Esophagus squamous epithelium (tissue), 5 donors: ENCODE data around the gene FARP2. TPM values are rescaled to one million over a fixed set of nuclear protein-coding genes. Genes with fewer than 3 reads are reported as not detected.

ENCODE experiments used
- DNase-seq: peaks from one replicate; lab custom pipeline; 2025; lab: John Stamatoyannopoulos, UW
- H3K27ac ChIP-seq, 4 donors: fragments of 200-600 bp; sonication (generic); one replicate each; pipeline ENCODE4 v1.5.1; 2016 to 2019; ENCODE audit warnings: mild to moderate bottlenecking in 1 of 4
- H3K27me3 ChIP-seq, 4 donors: fragments of 200-600 bp; sonication (generic); 1 replicate in 3 of 4; 2 replicates in 1 of 4; pipeline versions ENCODE4 v1.5.1 to v1.6.0; 2017 to 2021; ENCODE audit warnings: antibody characterized with exemption in 1 of 4
- H3K36me3 ChIP-seq, 3 donors: fragments of 200-600 bp; sonication (generic); one replicate each; pipeline ENCODE4 v1.5.1; 2016 to 2019
- H3K4me1 ChIP-seq, 3 donors: fragments of 200-600 bp; sonication (generic); one replicate each; pipeline ENCODE4 v1.5.1; 2017 to 2019
- H3K4me3 ChIP-seq, 4 donors: fragments of 200-600 bp; sonication (generic); 1 replicate in 3 of 4; 2 replicates in 1 of 4; pipeline ENCODE4 v1.5.1; 2016 to 2019; ENCODE audit warnings: mild to moderate bottlenecking in 2 of 4, moderate library complexity in 1 of 4
- H3K9me3 ChIP-seq, 3 donors: fragments of 200-600 bp; sonication (generic); one replicate each; pipeline ENCODE4 v1.5.1; 2016 to 2019
- POLR2A ChIP-seq, 4 donors: fragments of 450-650 bp; IDR thresholded peaks; one replicate each; pipeline ENCODE4 v1.6.1; 2017; ENCODE audit warnings: antibody characterized with exemption in 4 of 4, mild to moderate bottlenecking in 4 of 4, moderate library complexity in 3 of 4
- WGBS, 2 donors: methylation state at CpG; one replicate each; pipeline ENCODE4 v1.1.5; 2018; 5-methylcytosine and 5-hydroxymethylcytosine counted together
- intact Hi-C: fragments of 100-400 bp; cut with DNase I; formaldehyde crosslinking; loops from one replicate; pipeline ENCODE4 v1.15.0; 2022
- total RNA-seq, 4 donors: library from RNA; depleted of rRNA; stranded (reverse); fragments of >200 nt; gene quantifications; one replicate each; pipeline ENCODE4 v1.1.0, GENCODE V29; 2016
- TF ChIP-seq, protein P1 (sequence below), 6 experiments: fragments of 450-650 bp in 4 of 6; fragments of 200-600 bp in 2 of 6; sonication (generic) in 2 of 6; IDR thresholded peaks; one replicate each; pipeline ENCODE4 v1.5.1; 2016 to 2019; ENCODE audit warnings: antibody characterized with exemption in 6 of 6, mild to moderate bottlenecking in 4 of 6, moderate library complexity in 4 of 6
- donor health status: DM: yes; HTN: yes; CAD: no.

Gene FARP2
- total RNA-seq, 4 donors from 2014 or later: 20.8 to 41.8 (median 37.1) TPM

DNA sequence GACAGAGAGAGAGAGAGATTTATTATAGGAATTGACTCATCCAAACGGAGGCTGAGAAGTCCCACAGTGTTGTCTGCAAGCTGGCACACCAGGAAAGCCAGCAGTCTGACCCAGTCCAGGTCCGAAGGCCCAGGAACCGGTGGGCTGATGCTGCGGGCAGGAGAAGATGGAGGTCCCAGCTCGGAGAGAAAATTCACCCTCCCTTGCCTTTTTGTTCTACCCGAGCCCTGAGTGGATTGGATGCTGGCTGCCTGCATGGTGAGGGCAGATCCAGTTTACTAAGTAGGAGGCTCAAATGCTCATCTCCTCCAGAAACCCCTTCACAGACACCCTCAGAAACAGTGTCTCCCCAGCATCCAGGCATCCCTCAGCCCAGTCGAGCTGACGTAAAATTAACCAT, 174.5 kb downstream of the FARP2 start:
- H3K36me3 ChIP-seq: no peaks in the 10 kb centered on the region
- peaks cover 0 to 9% (median 0%) of the 10 kb centered on the region in 4 donors for H3K27me3 ChIP-seq
- WGBS, 2 donors: 63 to 66% methylated on average over 8 of the region's 8 CpGs
- TF ChIP-seq, protein P1, sequence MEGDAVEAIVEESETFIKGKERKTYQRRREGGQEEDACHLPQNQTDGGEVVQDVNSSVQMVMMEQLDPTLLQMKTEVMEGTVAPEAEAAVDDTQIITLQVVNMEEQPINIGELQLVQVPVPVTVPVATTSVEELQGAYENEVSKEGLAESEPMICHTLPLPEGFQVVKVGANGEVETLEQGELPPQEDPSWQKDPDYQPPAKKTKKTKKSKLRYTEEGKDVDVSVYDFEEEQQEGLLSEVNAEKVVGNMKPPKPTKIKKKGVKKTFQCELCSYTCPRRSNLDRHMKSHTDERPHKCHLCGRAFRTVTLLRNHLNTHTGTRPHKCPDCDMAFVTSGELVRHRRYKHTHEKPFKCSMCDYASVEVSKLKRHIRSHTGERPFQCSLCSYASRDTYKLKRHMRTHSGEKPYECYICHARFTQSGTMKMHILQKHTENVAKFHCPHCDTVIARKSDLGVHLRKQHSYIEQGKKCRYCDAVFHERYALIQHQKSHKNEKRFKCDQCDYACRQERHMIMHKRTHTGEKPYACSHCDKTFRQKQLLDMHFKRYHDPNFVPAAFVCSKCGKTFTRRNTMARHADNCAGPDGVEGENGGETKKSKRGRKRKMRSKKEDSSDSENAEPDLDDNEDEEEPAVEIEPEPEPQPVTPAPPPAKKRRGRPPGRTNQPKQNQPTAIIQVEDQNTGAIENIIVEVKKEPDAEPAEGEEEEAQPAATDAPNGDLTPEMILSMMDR (IDR thresholded peaks at IDR 0.05): no peak
- no peak for TF ChIP-seq POLR2A (IDR thresholded peaks at IDR 0.05)
- H3K9me3 ChIP-seq: no peaks in the 10 kb centered on the region
- intact Hi-C loops: no loop called here
- no peak overlapping the region for H3K4me3 ChIP-seq
- H3K27ac ChIP-seq: no peak overlapping the region
- H3K4me1 ChIP-seq: no peaks in the 10 kb centered on the region
- DNase-seq: no peak

DNA sequence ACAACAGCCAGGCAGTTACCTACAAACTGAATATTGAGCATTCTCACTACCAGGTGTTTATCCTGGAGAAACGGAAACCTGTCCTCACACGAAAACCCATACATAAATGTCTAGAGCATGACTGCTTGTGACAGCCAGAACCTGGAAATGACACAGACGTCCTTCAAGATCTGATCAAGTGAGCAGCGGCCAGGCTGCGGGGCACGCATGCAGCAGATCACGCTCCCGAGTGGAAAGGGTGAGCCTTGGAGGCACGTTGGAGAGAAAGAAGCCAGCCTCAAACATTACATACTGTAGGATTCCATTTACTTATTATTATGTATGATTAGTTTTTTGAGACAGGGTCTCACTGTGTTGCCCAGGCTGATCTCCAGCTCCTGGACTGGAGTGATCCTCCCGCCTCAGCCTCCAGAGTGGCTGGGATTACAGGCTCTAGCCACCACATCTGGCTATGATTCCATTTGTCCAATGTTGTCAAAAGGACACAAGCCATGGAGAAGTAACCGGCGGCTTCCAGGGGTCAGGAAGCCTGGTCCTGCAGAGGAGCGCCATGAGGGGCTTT, 175.2 kb downstream of the FARP2 start:
- 66 to 88% methylated on average over 5 to 11 of the region's 13 CpGs for WGBS, 2 donors
- intact Hi-C loops: no loop called here
- Histone ChIP-seq H3K36me3 (no peaks in the 10 kb centered on the region), H3K27ac (no peak overlapping the region), H3K4me1 (no peaks in the 10 kb centered on the region), H3K9me3 (no peaks in the 10 kb centered on the region), H3K27me3 (peaks cover 0 to 9% (median 0%) of the 10 kb centered on the region in 4 donors), H3K4me3 (no peak overlapping the region)
- no peak for DNase-seq
- TF ChIP-seq, protein P1 (IDR thresholded peaks at IDR 0.05): no peak
- TF ChIP-seq POLR2A (IDR thresholded peaks at IDR 0.05): no peak

DNA sequence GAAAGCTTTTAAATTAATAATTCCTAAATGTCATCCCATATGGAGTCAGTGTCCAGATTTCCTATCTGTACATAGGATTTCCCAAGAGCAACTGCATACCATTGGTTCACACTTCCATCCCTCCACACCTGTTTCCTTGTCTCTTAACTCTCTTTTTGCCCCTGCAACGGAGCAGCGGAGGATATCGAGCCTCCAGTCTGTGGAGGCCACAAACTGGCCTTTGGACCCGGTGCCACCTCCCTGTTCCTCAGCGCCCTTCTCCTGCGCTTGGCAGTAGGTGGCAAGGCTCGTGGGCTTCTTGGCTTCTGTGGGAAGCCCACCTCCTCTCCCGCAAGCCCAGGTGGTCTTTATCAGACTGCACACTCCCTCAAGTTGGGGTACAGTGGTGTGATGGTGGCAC, 176.1 kb downstream of the FARP2 start:
- H3K27ac ChIP-seq: no peak overlapping the region
- H3K27me3 ChIP-seq: peaks cover 0 to 9% (median 0%) of the 10 kb centered on the region in 4 donors
- no peak for DNase-seq
- no peaks in the 10 kb centered on the region for H3K36me3 ChIP-seq
- 83 to 91% methylated on average over 8 of the region's 8 CpGs for WGBS, 2 donors
- H3K9me3 ChIP-seq: no peaks in the 10 kb centered on the region
- H3K4me3 ChIP-seq: no peak overlapping the region
- H3K4me1 ChIP-seq: no peaks in the 10 kb centered on the region
- intact Hi-C loops: no loop called here
- no peak for TF ChIP-seq POLR2A (IDR thresholded peaks at IDR 0.05)
- TF ChIP-seq, protein P1 (IDR thresholded peaks at IDR 0.05): no peak

DNA sequence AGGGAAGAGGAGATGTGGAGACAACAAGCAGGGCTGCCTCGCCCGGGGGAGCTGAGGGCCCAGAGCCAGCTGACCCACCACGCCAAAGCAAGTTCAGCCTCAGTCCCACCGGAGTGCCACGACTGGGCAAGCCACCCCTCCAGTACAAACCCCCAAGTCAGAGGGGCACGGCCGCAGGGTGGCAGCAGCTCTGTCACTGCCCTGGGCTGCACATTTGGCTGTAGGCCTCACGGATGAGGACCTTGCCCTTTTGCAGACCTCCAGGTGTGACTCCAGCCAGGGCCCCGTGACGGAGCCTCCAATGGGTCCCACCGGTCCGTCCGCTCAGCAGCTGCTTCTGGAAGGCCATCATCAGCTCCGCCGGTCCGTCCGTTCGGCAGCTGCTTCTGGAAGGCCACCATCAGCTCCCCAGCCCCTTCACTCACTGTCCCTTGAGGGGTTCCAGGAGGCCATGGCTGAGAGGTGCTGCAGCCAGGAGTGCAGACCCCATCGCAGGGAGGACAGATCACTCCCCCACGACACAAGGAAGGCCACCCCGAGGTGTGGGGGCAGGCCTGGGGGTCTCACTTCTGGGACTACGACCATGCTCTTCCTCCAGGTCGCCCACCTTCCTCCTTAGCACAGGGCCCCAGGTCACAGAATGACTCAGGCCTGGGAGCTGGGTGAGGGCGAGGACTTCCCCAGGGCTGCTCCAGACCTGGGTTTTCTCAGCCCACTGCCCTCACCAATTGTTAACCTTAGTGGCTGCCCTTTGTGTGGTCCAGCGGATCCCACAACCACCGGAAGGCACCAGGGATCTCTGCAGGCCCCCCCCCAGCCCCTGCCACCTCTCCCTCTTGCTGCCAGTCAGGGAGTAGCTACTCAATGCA, 176.9 kb downstream of the FARP2 start:
- H3K9me3 ChIP-seq: no peaks in the 10 kb centered on the region
- H3K4me1 ChIP-seq: no peaks in the 10 kb centered on the region
- peaks cover 0 to 11% (median 0%) of the 10 kb centered on the region in 4 donors for H3K27me3 ChIP-seq
- TF ChIP-seq, protein P1 (IDR thresholded peaks at IDR 0.05): no peak
- no peak for TF ChIP-seq POLR2A (IDR thresholded peaks at IDR 0.05)
- H3K27ac ChIP-seq: no peak overlapping the region
- intact Hi-C loops: no loop called here
- no peak for DNase-seq
- no peak overlapping the region for H3K4me3 ChIP-seq
- H3K36me3 ChIP-seq: no peaks in the 10 kb centered on the region
- 84 to 91% methylated on average over 11 to 20 of the region's 26 CpGs for WGBS, 2 donors

DNA sequence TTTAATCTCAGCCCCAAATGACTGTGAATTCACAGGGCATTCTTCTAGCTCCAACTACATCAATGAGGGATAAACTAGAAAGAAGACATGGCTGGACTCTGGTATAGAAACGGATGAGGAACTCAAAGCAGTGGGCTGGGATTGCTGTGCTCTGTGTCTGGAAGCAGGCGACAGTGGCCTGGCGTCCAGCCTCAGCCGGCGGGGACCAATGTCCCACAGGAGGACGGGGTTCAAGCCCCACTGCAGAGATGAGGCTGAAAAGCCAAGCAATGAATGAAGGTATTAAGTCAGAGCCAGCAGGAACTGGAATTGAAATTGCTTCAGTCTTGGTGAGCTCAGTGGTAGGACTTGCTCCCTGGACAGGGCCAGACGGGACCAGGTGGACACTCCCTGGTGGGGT, 178.2 kb downstream of the FARP2 start:
- H3K27ac ChIP-seq: no peak overlapping the region
- WGBS, 2 donors: 64 to 100% methylated on average over 1 to 7 of the region's 7 CpGs
- intact Hi-C loops: no loop called here
- H3K36me3 ChIP-seq: no peaks in the 10 kb centered on the region
- H3K4me1 ChIP-seq: no peaks in the 10 kb centered on the region
- H3K4me3 ChIP-seq: no peak overlapping the region
- no peaks in the 10 kb centered on the region for H3K9me3 ChIP-seq
- no peak for DNase-seq
- TF ChIP-seq, protein P1 (IDR thresholded peaks at IDR 0.05): no peak
- no peak for TF ChIP-seq POLR2A (IDR thresholded peaks at IDR 0.05)
- H3K27me3 ChIP-seq: peaks cover 0 to 18% (median 0%) of the 10 kb centered on the region in 4 donors
